ENCODE results near the gene DCLK1. TPM values are rescaled to one million over a fixed set of nuclear protein-coding genes. Genes with fewer than 3 reads are reported as not detected.

The DCLK1 gene
- total and polyA plus RNA-seq, 2 experiments from 2014 or later, result 0.16 to 2.9 TPM

GRCh38 chr13:35856721-35857364, 274.3 kb downstream of the DCLK1 start:
- TF ChIP-seq CTCF (IDR thresholded peaks at IDR 0.05; ENCODE audit: poor library complexity) (no peak), EZH2 (IDR thresholded peaks at IDR 0.05; ENCODE audit: borderline replicate concordance) (no peak), EZH2phosphoT487 (IDR thresholded peaks at IDR 0.05; ENCODE audit: low read depth, severe bottlenecking, unreplicated experiment) (no peak)
- no peaks in the 10 kb centered on the region for H3K36me3 ChIP-seq (replicated peaks; ENCODE audit: insufficient read depth, low read depth)
- no peaks in the 10 kb centered on the region for H3K9me3 ChIP-seq (ENCODE audit: low read depth)
- no peak for DNase-seq (ENCODE audit: low spot score)
- H3K79me2 ChIP-seq, result no peaks in the 10 kb centered on the region
- no peak overlapping the region for H3K27ac ChIP-seq
- no peak overlapping the region for H2AFZ ChIP-seq
- H3K27me3 ChIP-seq, result peaks cover 13% of the 10 kb centered on the region
- no peaks in the 10 kb centered on the region for H4K20me1 ChIP-seq (ENCODE audit: insufficient read depth, poor library complexity, severe bottlenecking)
- WGBS (ENCODE audit: low lambda C conversion rate, missing lambda C conversion rate), result 85% methylated on average over 1 of the region's 1 CpG
- H3K4me1 ChIP-seq (ENCODE audit: insufficient read depth), result no peaks in the 10 kb centered on the region
- no peak overlapping the region for H3K4me2 ChIP-seq
- no peak overlapping the region for H3K4me3 ChIP-seq
- H3K9me2 ChIP-seq (replicated peaks; ENCODE audit: insufficient read depth), result no peaks in the 10 kb centered on the region

GRCh38 chr13:35856084-35856483, 275.1 kb downstream of the DCLK1 start:
- Histone ChIP-seq H3K9me3 (ENCODE audit: low read depth) (no peaks in the 10 kb centered on the region), H3K4me2 (no peak overlapping the region)

GRCh38 chr13:35855531-35856019, 275.6 kb downstream of the DCLK1 start:
- WGBS (ENCODE audit: low lambda C conversion rate, missing lambda C conversion rate), result 20% methylated on average over 12 of the region's 12 CpGs
- Histone ChIP-seq H3K36me3 (replicated peaks; ENCODE audit: insufficient read depth, low read depth) (no peaks in the 10 kb centered on the region), H2AFZ (no peak overlapping the region), H3K9me3 (ENCODE audit: low read depth) (no peaks in the 10 kb centered on the region), H3K4me2 (no peak overlapping the region), H3K79me2 (no peaks in the 10 kb centered on the region), H3K4me1 (ENCODE audit: insufficient read depth) (no peaks in the 10 kb centered on the region), H3K9me2 (replicated peaks; ENCODE audit: insufficient read depth) (no peaks in the 10 kb centered on the region), H3K27me3 (peaks cover 13% of the 10 kb centered on the region), H3K27ac (no peak overlapping the region), H4K20me1 (ENCODE audit: insufficient read depth, poor library complexity, severe bottlenecking) (no peaks in the 10 kb centered on the region), H3K4me3 (no peak overlapping the region)
- TF ChIP-seq EZH2phosphoT487 (IDR thresholded peaks at IDR 0.05; ENCODE audit: low read depth, severe bottlenecking, unreplicated experiment), result no peak
- TF ChIP-seq EZH2 (IDR thresholded peaks at IDR 0.05; ENCODE audit: borderline replicate concordance), result no peak
- no peak for TF ChIP-seq CTCF (IDR thresholded peaks at IDR 0.05; ENCODE audit: poor library complexity)
- no peak for DNase-seq (ENCODE audit: low spot score)

More at GRCh38 chr13:35856084-35856483, 275.1 kb downstream of the DCLK1 start:
- no peak overlapping the region for H3K27ac ChIP-seq
- no peaks in the 10 kb centered on the region for H3K9me2 ChIP-seq (replicated peaks; ENCODE audit: insufficient read depth)
- no peaks in the 10 kb centered on the region for H3K36me3 ChIP-seq (replicated peaks; ENCODE audit: insufficient read depth, low read depth)
- H3K79me2 ChIP-seq, result no peaks in the 10 kb centered on the region
- H3K4me3 ChIP-seq, result no peak overlapping the region
- no peak overlapping the region for H2AFZ ChIP-seq
- WGBS (ENCODE audit: low lambda C conversion rate, missing lambda C conversion rate), result 71% methylated on average over 4 of the region's 4 CpGs
- H4K20me1 ChIP-seq (ENCODE audit: insufficient read depth, poor library complexity, severe bottlenecking), result no peaks in the 10 kb centered on the region
- no peaks in the 10 kb centered on the region for H3K4me1 ChIP-seq (ENCODE audit: insufficient read depth)
- no peak for TF ChIP-seq EZH2phosphoT487 (IDR thresholded peaks at IDR 0.05; ENCODE audit: low read depth, severe bottlenecking, unreplicated experiment)
- TF ChIP-seq EZH2 (IDR thresholded peaks at IDR 0.05; ENCODE audit: borderline replicate concordance), result no peak
- TF ChIP-seq CTCF (IDR thresholded peaks at IDR 0.05; ENCODE audit: poor library complexity), result no peak
- H3K27me3 ChIP-seq, result peaks cover 13% of the 10 kb centered on the region
- DNase-seq (ENCODE audit: low spot score), result no peak

Measured in hepatocyte (in vitro differentiated cells).